COLO829 (cell line): ENCODE data around the gene PANK4.

ENCODE experiments used
- DNase-seq: peaks from one replicate; pipeline ENCODE4 v3.0.0; 2012; ENCODE audit warnings: low spot score

Gene PANK4

DNA sequence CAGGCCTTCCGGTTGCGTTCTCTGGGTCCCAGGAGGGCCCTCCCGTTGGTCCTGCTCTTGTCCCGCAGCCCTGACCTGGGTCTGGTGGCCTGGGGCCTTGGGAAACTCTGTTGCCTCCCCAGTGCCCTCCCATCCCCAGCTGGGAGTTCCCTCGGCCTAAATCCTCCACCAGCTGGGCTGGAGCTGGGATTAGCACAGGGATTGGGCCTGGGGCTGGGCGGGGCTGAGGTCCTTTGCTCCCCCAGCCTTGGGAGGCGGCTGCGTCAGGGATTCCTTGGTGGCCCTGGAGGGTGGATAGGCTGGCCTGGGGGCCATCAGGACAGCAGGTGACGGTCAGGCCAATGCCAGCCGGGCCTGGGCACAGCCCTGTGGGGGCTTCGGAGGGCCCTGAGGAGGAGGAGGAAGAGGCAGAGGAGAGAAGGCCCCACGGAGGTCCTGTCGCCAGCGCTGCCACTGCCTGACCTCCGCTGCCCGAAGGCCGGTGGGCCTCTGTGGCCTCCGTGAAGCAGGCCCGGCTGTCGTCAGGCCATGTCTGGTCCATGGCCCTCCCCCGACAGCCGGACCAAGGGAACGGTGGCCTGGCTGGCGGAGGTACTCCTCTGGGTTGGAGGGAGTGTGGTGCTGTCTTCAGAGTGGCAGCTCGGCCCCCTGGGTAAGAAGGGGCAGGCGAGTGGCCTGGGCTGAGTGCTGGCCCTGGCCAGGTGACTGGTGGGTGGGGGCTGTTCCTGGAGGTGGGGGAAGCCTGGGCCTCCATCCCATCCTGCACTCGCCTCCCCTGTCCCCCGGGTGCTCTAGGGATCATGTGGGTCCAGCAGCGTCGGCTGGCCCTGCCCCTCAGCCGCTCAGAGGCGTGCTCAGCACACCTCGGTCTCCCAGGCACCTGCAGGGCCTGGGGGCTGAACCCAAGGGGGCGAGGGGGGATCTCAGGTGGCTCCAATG, 50.1 kb downstream of the PANK4 start, which contains the start of gene PLCH2:
TSS of gene PLCH2 (plus strand) at position 229 of the 939 bp plus-strand sequence. CDS start at position 529, 300 bp downstream.
- no peak for DNase-seq

DNA sequence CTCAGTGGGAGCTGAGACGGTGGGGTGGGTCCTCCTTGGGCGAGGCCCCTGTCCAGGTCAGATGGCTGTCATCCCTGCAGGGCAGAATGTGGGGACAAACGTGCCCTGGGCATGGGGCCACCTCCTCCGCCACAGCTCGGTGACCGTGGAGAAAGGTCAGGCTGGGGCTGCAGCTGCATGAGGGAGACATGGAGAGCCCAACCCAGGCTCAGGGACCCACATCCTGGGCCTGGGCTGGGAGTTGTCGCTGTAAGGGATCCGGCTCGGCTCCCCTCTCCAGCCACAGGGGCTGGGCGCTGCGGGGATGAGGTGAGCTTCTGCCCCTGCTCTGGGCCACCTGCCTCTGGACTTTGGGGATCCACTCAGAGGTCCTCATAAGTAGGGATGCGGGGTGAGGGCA, 50.8 kb downstream of the PANK4 start:
- no peak for DNase-seq

DNA sequence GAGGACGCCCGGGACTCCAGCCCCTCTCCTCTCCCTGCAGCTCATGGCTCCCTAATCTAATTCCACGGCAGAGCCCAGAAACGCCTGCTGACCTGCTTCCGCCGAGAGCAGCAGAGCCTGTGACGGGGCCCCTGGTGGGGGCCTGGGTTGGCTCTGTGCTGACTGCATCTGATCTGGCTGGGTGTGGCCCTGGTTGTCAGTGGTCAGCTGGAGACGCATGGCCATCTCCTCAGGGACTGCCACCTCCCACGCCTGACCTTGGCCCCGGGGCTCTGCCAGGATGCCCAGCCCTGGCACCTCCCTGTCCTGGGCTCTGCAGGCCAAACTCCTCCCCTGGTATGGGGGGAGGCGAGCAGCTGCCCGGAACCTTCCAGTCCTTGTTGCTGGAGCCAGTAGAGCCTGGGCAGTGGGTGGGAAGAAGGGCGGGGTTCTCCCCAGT, 51.4 kb downstream of the PANK4 start:
- peak; percentile 43 for DNase-seq

DNA sequence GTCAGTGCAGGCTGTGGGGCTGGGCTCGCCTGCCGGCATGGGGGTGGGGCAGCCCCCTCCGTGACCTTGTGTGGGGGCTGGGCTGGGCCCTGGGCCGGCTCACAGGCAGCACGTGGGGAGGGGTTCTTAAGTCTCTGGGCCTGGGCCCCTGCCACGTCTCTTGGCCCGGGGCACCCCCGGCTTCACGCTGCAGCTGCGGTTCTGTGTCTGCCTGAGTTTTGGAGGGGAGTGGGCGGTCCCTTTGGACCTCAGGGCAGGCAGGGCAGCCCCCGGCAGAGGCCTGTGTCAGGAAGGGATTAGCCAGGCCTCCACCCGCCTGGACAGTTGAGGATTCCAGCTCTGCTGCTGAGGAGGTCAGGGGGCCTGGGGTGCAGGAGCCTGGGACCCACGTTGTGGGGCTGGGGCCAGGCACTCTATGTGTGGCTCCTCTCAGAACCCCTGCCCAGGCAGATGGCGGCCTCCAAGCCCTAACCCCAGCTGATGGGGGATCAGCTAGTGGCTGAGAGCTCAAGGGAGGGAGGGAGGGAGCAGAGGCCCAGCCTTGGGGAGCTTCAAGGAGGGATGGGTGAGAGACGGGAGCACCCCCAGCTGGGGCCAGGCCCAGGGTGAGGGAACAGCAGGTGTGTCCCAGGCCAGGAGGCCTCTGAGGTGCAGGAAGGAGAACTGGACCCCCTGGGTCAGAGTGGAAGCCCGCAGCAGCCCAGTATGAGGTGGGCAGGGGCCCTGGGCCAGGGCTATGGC, 52.1 kb downstream of the PANK4 start:
- DNase-seq, result no peak

DNA sequence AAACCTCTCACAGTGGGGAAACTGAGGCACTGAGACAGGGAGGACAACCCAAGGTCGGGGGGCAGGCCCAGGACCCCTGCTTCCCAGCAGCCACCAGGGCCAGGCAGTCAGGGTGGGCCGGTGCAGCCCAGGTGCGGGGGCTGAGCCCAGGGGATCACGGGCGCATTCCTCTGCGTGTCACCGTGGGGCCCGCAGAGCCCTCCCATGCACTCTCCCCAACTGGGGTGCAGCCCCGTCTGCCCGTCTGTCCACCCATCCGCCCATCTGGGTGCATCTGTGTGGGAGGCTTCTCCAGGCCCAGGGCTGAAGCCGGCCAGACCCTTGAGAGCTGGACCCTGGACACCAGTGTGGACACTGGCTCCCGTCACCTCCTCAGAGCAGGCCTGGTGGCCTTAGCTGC, 53.2 kb downstream of the PANK4 start:
- no peak for DNase-seq

DNA sequence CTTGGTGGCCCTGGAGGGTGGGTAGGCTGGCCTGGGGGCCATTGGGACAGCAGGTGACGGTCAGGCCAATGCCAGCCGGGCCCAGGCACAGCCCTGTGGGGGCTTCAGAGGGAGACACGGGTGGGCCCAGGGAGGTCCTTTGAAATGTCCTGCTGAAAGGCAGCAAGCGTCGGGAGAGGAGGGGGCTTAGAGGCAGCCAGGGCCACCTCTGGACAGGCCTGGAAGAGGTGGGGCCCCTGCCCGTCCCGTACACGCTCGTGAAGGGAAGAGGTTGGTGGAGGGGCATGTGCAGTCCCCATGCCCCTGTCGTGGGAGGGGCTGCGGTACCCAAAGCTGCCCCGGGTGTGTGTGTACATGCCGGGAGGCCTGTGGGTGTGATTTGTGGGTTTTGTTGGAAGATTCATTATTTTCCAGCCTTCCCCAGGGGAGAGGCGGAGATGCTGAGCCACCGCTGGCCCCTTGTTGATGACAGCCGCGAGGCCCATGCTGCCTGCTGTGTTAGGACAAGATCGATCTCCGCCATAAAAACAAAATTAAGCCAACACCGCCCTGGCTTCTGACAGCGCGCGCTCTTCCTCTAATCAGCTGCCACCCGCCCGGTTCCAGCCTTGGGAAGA, 53.7 kb downstream of the PANK4 start:
- no peak for DNase-seq

DNA sequence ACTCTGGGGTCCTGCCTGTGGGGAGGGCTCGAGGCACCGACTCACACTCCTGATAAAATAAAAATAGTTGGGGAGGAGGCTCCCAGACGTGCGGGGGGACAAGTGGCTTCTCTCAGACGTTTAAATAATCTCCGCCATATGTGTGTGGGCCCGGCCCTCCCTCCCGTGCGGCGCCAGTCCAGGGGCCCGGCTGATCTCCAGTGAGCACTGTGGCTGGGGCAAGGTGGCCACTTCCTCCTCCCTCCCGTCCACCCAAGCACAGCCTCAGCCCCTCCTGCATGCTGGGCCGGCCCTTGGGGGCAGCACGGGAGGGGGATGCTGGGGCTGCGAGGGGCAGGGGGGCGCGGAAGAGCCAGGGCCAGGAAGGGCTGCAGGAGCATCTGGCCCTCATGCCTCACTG, 54.3 kb downstream of the PANK4 start:
- no peak for DNase-seq

DNA sequence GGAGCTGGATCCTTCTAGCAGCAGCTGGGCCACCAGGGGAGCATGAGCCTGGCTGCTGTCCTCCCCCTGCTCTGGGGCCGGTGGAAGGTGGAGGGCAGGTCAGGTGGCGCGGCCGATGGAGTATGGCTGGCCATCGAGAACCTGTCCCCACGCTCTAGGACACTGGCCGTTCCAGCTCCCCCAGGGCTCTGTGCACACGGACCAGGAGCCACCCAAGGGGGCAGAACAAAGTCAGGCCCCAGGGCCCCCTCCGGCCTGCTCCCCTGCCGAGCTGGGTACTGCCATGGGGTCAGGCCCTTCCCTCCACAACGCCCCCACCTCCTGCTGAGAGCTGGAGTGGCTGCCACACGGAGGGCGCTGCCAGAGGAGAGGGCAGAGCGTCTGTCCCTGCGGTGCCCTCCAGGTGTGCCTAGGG, 54.8 kb downstream of the PANK4 start:
- no peak for DNase-seq

DNA sequence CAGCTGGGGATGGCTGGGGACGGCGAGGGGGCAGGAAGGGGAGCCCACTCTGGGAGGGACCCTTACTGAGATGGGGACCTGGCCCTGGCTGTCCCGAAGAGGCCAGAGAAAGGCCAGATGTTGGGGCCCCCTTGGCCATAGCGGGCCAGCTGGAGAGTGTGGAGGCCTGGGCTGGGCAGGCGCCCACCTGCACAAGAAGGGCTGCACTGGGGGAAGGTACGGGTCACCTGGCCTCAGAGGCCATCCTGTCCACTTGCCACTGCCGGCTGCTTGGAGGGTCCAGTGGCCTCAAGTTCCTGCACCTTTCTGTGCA, 55.3 kb downstream of the PANK4 start:
- DNase-seq, result no peak

DNA sequence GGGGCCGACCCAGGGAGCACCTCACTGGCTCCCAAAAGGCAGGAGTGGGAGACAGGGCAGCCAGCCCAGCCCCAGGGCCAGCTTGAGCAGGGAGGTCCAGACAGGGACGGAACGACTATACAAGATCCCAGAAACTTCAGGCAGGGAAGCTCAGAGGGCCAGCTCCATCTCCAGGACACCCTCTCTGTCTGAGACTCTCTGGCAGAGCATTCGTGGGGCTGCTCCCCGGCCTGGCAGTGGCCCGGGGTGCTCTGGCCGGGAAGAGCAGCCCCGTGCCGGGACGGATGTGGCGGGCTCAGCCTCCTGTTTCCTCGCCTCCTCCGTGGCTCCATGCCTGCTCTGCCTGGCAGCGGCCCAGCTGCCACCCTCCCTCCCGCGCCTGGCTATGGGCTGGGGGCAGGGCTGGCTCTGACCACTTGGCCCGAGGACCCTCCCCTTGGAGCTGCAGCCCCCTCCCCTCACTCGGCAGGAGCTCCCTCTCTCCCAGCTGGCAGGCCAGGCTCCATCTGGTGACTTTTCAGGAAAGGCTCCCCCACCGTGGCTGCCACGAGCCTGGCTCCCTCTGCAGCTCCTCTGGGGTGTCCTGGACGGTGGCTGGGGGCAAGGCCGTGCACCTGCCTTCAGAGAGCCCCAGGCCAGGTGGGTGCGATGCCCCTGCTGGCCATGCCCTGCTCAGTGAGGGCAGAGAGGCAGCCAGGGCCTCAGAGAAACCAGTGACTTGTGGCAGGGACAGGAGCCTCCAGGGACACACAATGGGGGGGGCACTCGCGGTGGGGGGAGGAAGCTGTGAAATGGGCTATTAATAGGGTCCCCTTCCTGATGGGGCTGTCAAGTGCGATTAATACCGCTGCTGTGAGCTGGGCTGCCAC, 55.9 kb downstream of the PANK4 start:
- no peak for DNase-seq

DNA sequence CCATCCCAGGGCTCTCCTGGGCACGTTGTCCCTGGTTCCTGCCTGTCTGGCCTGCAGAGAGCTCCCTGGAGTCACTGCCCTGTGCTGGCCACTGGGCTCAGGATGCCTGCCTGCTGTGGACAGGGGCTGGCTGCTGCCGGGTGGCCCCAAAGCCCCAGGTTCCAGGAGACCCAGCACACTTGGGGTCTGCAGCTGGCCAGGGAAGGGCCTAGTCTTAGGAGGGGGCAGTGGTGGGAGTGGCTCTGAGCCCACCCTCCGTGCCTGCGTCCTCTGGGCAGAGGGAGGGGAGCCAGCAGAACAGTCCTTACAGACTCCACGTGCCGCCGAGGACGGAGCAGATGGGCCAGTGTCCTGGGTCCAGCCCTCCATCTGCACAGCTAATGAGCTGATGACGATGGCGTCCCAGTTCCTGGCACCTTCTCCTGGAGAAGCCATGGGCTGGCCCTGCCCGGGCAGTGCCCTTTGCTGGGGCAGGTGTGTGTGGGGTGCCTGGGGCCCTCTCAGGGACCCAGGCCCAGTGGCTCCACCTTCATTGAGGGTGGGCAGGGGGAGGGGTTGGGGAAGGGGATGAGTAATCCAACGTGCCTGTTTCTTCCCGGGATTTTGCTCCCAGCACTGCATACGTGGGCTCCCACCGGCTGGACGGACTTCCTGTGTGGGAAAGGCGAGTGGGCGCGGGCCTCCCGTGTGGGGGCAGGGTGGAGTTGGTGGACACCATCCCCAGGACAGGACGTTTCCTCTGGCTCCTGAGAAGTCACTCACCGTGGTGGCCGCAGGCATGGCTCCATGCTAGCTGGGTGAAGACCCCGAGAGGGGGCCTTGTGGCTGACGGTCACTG, 57.1 kb downstream of the PANK4 start:
- no peak for DNase-seq

DNA sequence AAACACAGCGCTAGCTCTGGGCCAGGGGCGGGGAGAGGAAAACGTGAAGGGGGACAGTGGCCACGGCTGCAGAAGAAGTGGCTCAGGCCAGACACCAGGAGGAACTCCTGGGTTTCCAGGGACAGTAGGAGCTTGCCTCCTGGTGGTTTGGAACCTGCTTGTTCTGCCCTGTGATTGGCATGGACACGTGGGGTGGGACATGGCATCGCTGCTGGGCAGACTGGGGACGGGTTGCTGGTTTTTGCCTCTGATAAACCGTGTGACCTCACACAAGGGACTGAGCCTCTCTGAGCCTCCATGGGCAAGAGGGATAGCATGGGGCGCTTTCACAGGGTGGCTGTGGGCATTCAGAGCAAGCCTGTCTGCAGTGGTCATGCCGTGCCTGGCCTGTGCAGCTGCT, 57.9 kb downstream of the PANK4 start:
- no peak for DNase-seq

DNA sequence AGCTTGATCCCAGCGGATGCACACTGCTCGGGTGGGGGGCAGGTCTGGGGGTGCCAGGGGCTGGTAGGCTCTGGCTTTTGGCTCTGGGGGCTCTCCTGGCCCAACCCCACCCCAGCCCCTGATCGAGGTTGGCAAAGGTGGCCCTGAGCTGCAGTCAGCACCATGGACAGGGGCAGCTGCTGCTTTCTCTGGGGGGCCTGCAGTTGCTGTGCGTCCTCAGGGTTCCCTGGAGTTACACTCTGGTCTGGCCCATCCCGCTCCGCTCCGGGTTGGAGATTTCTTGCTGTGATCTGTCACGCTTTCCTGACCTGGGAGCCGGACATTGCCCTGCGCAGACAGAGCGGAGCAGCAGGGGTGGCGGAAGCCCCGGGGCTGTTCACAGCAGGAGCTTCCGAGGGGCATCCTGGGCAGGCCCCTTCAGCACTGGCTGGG, 58.3 kb downstream of the PANK4 start:
- peak; percentile 42 for DNase-seq

DNA sequence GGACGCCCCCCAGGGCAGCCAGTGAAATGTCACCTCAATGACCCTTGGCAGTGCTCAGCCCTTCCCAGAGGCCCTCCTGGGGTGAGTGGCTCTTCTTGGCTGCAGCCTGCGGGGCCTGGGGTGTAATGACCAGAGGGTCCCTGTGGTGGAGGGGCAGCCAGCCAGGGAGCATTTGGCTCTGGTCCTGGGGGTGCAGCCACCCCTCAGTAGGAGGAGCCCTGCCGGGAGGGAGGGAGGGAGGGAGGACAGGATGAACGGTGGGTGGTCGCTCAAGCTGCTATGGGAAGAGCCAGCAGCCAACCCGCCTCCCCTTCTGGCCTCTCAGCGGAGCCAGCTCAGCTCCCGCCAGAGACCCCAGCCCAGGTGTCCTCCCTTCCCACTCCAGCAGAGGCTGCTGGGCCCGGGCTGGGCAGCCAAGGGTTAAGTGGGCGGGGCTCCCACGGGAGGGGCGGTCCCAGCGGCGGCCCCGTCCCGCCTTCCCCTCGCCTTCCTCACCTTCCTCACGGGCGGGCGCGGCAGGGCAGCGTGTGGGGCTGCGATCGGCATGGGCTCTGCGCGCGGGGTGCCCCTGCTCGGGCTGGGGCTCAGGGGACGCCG, 59.3 kb downstream of the PANK4 start:
- no peak for DNase-seq

DNA sequence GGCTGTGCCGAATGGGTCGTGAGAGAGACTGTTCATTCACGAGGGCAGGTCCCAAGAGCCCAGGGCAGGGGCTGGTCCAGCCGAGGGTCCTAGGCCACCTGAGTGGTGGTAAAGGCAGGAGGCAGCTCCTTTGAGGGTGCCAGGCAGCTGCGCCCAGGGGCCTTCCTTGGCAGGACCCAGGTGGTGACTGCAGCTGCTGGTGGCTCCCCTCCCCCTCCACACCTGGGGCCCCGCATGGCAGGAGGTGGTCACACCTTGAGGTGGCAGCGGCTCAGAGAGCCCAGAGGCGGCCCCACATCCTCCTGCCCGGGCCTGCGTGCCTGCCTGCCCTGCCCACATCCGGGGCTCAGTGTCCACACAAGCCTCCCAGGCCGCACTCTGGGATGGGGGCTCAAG, 60.1 kb downstream of the PANK4 start:
- no peak for DNase-seq

DNA sequence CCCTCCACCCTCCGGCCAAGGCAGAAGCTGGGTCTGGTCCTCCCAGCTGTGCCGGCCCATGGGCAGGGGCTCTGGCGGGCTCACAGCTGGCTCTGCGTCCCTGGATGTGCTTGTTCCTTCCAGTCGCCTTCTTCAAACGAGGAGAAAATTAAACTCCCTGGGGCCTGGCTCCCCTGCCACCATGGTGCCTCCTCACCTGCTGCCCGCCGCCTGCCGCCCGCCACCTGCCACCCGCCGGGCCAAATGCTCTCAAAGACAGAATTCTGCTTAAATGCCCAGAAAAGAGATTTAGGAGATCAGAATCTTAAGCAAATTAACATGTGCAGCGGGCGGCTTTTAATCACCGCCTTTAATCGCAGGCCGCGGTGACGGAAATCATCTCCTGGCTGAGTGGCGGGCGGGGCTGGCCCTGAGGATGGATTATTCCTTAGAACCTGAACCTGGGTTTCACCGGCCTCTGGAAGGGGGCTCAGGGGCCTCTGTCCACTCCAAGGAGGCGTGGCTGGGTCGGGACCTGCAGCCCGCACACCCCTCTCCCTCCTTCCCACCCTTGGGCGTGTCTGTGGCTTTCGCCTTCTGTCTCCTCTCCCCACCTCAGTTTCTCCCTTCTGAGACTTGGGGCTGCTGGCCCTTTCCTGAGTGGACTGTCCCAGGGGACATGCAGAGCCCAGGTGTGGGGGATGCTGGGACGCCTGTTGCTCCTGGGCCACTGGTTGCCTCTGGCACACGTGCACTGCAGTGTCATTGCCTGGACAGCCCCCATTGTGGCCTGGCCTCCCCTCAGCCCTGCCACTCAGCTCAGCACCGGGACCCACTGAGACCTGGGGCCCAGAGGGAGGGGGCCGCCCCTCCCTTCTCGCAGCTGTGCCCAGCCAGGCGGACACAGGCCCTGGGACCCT, 60.8 kb downstream of the PANK4 start:
- DNase-seq, result no peak

DNA sequence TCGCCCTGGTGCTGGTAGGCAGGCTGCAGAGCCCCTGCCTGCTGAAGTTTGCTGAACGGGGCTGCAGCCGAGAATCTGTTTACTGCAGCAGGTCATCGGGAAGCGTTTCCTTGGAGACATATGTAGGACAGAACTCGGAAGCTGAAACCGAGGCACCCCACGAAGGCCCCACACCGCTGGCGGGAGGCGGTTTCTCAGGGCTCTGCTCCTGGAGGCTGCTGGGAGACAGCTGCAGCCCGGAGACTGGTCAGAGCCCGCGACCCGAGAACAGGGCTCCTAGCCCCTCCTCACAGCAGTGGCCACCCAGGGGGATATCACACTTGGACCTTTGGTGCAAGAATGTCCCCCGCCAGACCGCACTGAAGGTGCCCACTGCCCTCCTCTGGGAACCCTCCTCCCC, 63.0 kb downstream of the PANK4 start:
- no peak for DNase-seq

DNA sequence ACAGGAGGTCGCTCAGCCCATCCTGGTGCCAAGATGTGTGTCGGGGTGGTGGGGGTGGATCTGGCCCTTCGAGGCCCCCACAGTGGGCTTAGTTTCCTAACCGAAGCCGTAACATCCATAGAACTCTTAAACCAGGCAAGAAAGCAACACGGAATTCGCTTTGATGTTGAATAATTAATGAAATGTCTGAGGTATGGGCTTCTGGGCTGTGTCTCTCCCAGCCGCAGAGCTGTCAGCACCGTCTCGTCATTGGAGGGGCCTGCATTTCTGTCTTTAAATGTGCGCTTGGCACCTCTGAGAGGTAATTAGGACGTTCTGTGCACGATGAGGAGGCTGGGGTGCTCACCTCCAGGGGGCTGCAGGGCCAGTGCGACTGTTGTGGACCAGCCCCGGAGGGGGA, 63.6 kb downstream of the PANK4 start:
- DNase-seq, result no peak

DNA sequence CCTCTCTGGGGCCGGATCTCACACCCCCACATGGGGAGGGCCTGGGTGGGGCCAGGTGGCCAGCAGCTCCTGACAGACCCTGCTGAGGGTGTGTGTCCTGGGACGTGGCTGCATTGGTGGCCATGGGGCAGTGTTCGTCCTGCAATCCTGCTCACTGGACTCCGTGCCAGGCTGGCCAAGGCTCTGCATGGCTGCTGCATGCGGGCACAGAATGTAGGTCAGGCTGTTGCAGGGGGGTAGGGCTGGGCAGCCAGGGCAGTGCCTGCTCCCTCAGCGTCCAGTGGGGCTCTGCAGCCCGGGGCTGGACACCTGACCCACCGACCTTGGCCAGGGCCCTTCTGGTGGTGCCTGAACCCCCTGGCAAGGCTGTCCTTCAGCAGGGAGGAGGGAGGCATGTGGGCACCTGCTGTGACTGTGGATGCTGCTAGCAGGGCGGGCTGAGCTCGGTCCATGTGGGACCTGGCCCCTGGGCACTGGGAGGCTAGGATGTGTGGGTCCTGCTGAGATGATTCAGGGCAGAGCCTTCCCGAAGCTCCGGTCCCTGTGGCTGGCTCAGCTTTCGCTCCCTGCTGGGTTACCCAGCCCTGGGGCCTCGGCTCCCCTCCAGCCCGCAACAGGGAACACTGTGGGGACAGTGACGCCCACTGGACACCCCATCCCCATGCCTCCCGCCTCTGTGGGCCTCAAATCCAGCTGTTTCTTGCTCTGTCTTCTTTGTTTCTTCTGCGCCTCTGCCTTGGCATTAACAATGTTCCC, 65.2 kb downstream of the PANK4 start:
- no peak for DNase-seq
